Measurements from ENCODE around the gene UGT3A2.

The UGT3A2 gene

GRCh38 chr5:35999547-35999946 is 67.1 kb downstream of the UGT3A2 start:
- no peak for FAIRE-seq

- no peak for FAIRE-seq
These were observed 70.6 kb downstream of the UGT3A2 start for GRCh38 chr5:35996076-35996475.

- FAIRE-seq = no peak
These were observed 75.6 kb downstream of the UGT3A2 start, which contains the start of gene UGT3A1 for GRCh38 chr5:35990941-35991611. Gene UGT3A1 (minus strand): TSS chr5:35991390. CDS start chr5:35991240, 150 bp downstream.

- no peak for FAIRE-seq
These were observed 76.2 kb downstream of the UGT3A2 start for GRCh38 chr5:35990520-35990919.

GRCh38 chr5:35988529-35988928 is 78.2 kb downstream of the UGT3A2 start:
- no peak for FAIRE-seq

- no peak for FAIRE-seq
These were observed 78.9 kb downstream of the UGT3A2 start for GRCh38 chr5:35987776-35988175.

Data from TTC549 (cell line).